8988T (cell line): Measurements from ENCODE around the gene MPST.

ENCODE experiments used
- DNase-seq: peaks from one replicate; pipeline ENCODE4 v3.0.0; 2011

Gene MPST

DNA sequence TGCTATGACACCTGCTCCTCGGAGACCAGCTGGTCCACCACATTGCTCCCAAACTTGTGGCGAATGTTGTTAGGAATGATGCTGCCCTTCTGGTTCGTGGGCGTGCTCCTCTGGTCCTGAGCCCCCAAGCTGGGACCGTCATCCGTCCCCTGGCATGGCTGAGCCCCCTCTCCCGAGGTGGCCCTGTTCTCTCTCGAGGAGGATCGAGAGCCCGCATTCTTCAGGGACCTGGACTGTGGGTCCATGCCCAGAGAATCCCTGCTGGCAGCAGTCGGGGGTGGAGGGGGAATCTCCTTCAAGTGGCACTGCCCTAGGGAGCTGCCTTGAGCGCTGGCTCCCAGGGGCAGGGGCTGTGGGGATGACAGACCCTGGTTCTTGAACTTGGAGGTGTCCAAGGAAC is 17.7 kb upstream of the MPST start:
- no peak for DNase-seq

DNA sequence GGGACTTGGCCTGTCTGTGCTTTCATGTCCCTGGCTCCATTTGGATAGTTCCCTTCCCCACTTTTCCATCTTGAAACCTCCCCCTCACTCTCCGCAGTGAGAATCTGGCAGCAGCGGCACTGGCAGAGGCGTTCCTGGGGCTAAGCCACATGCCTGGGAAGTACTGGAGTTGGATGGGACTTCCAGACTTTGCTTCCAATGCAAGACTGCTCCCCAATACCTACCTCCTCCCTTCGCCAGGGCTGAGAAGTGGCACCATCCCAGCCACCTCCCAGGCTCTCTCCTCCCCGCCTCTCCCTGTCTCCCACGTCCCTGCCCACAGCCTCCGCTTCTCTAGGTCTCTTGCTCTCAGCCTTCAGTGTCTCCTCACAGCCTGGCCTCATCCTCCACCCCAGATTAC is 16.9 kb upstream of the MPST start:
- no peak for DNase-seq

DNA sequence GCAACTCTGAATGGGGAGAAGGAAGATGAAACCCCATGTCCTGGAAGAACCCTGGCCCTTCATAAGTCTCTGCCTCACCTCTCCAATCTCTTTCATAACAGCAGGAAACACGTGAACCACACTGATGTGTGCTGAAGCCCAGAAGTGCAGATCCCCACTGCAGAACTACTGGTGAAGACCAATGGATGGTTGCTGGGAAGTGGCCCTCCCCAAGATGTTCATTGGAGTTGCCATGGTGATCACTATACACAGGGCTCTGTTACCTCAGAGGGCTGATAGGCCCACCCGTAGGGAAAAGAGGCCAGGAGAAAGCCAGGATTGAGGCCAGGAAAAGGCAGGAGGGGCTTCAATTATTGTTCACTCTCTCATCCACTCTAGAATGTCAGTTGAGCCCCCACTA is 11.9 kb upstream of the MPST start:
- no peak for DNase-seq

DNA sequence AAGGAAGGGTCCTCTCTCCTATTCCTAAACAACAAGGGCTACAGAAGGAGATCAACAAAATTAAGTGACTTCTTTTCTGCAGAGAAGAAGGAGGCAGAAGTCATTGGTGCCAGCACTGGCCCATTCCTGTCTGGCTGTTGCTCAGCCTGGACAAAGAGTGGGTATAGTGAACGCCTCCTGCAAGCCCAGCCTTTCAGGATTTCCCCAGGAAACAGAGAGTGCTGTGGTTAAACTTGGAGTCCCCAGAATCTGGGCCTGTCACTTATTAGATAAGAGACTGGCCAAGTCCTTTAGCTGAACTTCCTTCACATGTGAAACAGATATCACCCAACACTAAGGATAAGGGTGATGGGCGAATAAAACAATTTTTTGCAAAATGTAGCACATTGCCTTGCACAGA is 11.2 kb upstream of the MPST start:
- no peak for DNase-seq

DNA sequence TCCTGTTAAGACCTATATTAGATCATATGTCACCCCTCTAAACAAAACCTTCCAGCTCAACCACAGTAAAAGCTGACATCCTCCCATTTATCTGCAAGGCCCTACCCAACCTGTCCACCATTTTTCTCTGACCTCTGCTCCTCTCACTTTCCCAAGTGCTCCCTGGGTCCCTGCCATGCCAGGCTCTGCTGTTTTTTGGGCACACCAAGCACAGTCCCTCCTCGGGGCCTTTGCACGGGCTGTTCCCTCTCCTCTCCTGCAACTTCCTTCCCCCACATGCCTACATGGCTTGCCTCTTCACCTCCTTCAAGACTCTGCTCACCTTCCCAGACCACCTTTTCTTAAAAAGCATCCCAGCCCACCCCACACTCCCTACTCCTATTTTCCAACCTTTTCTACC is 10.1 kb upstream of the MPST start:
- DNase-seq = no peak

DNA sequence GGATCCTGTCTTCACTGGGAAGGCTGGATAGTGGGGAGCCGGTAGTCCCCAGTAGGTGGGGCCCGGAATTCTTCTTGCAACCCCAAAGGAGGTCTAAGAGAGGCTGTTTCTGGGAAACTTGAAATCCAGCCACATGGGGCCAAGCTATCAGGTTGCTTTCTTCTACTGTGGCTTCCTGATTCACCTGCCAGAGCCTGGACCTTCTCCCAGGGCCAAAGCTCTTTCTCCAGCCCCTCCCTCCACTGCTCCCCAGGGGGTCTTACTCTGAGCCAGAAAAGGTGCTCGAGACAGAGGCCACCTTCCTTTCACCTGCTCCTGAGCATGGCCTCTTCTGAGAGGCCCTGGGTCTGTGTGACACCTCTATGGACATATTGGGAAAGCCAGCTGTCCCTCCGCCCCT is 9.4 kb upstream of the MPST start:
- DNase-seq = no peak

DNA sequence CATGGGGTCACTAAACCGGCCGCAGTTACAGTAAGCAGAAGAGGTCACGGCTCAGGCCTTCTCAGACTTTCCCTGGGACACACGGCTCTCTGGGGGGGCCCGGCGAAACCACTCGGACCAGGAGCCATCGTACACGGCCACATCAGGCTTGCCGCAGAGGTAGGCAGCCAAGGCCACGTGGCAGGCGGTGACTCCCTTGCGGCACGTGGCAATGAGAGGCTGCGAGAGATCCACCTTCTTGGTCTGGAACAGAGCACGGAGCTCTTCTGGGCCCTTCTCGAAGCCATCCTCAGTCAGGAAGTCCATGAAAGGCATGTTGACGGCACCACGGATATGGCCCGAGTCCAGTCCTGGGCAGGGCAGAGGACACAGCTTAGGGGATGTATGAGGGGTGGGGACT is 8.6 kb upstream of the MPST start:
- no peak for DNase-seq

DNA sequence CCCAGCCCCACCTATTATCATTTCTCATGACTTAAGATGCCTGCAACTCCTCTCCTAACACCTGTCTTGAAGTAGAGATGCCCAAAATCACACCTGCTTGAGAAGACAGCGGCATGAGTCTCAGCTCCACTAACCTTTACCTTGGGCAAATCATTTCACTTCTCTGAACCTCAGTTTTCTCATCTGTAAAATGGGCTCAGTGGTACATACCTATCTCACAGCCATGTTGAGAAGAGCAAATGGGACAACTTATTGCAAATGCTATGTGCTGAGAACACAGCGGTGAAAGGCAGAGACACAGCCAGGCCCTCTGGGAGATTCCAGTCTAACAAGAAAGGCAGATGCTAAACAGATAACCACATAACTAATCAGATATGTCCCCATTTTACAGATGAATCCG is 8.1 kb upstream of the MPST start:
- DNase-seq = no peak

DNA sequence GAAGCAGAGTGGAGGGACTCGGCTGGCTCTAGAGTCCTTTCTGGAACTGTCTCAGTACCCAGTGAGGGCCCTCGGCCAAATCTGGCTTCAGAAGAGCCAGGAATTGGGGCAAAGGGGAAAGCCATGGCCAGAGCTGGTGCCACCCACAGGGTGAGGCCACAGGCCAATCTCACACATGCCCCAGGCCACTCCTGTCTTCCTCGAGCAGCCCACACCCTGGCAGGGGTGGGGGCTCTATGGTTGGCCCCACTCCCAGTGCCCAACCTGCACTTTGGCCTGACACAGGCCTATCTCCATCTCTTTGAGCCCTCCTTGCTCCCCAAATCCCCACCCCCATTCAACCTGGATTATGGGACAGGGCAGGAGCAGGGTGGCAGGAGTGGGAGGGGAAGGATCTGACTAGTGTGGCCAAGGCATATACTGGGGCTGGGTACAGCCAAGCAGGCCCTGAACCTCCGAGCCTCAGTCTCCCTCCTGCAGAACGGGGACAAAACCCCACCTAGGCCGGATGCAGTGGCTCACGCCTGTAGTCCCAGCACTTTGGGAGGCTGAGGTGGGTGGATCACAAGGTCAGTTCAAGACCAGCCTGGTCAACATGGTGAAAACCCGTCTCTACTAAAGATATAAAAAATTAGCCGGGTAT is 7.2 kb upstream of the MPST start:
- DNase-seq = no peak

DNA sequence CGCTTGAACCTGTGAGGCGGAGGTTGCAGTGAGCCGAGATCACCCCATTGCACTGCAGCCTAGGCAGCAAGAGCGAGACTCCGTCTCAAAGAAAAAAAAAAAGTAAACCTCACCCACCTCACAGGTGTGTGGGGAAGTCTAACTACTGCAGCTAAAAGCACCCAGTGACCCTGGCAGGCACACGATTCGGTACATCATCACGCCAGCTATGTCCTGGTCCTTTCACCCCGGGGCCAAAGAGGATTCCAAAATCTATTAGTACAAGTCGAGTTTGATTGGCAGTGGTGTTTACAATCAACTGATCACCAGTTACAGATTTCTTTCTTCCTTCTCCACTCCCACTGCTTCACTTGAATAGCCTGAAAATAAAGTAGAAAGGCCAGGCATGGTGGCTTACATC is 6.6 kb upstream of the MPST start:
- DNase-seq = no peak

DNA sequence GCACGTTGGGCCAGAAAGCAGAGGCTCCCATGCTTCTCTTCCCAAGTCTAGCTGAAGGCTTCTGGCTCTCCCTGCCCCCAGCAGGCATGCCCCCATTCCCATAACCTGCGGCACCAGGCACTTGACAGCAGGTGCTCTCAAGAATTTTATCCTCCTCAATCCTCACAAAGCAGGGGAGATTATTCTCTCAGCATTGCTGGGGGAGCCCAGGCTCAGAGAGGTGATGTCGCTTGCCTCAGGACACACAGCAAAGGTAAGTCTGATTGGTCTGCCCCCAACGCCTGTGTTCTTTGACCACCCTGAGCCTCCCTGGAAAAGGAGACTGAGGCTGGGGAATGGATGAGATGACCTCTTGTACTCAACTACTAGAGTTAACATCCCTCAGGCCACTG is 5.1 kb upstream of the MPST start:
- no peak for DNase-seq

DNA sequence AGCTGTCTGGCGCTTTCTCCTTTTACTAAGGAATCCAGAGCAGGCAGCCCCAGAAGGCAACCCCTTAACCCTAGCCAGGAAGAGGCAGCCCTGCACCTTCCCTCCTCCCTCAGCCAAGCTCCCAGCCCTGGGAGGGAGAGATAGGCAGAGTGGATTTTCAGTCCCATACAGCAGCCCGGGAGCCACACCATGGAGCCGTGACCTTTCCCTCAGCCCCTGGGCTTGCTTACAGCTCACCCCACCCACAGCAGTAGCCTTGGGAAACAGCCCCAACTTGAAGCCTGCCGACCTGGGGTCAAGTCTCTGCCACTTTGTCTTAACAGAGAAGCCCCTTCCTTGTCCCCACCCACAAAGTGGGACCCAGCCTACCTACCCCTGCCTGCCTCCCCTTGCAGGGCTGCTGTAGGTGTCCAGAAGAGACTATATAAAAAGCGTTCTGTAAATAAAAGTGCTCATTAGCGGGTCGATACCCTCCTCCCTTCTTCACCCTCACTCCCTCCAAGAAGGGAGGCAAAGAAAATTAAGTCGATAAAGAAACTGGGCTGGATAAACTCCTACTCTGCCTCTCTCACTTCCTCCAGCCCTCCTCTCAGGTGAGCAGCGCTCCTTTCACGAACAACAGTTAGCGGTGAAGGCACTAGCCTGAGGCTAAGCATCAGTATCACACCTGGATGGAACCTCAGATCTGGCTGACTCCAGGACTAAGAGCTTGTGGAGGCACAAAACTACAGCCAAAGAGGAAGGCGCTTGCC is 4.5 kb upstream of the MPST start:
- DNase-seq = no peak

DNA sequence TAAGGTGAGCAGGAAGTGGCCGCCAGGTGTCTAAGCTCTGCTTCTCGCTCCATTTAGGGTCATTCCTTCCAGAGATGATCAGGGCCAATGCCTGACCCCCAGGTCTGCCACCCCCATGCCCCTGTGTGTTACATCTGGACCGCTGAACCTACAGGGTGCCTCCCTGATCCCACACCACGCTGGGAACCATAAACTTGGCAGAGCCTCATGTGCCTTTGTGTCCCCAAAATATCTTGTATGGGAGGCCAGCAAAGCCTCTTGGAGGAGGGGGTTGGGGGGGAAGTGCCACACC is 4.0 kb upstream of the MPST start:
- DNase-seq = no peak

DNA sequence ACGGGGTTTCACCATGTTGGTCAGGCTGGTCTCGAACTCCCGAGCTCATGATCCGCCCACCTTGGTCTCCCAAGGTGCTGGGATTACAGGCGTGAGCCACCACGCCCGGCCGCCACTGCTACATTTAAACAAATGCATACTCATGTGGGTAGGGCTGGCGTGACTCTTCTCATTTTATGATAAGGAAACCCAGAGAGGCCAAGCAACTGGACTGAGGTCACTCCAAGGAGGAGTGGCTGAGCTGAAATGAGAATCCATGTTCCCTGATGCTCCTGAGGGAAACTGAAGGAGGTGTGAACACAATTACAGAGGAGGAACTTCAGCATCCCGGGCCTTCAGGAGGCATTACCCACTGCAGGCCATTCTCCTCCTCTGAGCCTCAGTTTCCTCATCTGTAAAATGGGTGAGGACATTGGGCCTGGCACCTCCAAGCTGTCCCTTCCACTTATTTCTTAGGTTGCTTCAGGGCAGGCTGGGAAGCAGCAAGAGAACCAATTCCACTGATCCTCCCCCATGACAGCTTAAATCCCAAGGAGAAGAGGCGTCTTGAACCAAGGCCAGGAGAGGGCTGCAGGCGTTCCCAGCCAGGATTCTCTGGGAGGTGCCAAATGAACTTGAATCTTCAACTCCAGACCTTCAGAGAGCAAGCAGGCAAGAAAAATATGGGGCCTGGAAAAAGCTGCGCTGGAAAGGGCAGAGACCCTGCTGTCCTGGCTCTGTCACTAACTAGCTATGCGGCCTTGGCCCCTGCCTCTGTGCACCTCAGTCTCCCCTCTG is 3.2 kb upstream of the MPST start:
- no peak for DNase-seq

DNA sequence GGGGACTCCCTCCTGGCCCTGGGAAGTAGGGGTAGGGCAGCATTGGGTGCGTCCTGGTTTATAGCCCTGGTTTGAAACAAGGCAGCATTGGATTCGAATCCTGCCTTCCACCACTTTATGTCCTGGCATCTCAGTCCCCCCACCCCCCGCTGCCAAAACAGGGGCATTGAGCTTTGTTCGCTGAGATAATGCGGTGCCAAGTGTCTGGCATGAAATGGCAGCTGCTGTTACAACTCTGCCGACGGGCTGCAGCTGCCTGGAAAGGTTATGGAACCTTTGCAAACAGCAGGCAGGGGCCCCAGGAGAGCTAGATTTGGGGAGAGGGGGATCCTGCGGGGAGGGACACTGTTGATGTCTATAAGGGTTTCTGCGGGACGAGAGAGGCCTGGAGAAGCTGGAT is 2.2 kb upstream of the MPST start:
- DNase-seq = no peak

DNA sequence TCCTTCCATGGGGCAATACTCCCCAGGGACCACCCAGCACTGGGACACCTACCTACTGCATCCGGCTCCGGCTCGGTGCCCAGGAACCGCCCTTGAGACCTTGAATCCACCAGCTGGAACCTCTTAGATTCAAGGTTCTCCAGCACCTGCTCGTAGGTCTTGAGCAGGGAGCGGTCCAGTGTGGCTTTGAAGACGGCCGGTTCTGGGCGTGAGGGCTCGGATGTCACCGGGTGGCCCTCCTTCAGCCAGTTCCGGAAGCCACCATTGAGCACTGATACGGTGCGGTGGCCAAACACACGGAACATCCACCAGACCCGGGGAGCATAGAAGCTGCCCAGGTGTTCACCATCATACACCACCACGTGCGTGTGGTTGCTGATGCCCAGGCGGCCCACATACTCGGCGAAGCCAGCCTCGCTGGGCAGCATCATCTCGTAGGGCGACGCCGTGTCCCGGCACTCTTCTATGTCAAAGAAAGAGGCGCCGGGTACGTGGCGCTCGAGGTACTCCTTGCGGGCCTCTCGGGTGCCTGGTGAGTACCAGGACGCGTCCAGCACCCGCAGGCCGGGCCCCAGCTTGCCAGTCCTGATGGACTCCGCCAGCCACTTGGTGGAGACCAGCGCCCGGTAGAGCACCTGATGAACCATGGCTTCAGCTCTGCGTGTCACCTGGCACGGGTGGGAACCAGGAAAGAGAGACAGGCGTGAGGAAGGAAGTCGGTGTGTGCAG is 1.3 kb upstream of the MPST start:
- DNase-seq = no peak

DNA sequence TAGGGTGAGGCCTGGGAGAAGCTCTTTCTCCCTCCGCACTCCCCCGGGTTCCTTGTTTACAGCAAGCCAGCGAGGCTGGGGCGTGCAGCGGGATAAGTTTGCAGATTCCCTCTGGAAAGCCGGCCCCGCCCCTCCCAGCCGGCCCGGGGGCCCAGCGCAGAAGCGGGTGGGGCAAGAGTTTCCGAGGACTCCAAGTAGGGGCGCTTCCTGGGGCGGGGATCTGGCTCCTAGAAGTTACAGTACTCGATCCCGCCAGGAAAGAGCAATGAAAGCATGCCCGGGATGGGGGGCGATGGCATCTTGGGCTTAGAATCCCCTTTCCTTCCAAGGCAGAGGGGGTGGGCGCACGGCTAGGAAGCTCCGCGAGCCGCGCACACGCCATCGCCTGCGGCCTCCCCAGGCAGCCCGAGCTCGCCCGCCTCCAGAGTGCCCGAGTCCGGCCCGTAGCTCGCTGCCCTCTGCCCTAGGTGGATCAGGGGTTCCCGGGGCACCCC is 680 bp upstream of the MPST start:
- DNase-seq = no peak

DNA sequence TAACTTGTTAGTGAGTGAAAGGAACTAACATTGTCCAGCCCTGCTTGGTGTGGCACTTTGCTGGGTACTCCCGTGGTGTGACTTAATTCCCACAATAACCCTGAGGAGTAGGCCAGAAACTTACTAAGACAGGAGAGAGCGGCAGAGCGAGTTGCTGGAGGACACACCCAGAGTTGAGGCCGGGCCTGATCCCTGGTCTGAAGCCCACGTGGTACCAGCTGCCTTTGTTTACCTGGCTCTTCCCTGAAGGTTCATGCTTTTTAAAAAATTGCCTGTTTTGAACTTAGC is 594 bp downstream of the MPST start:
- DNase-seq = no peak

DNA sequence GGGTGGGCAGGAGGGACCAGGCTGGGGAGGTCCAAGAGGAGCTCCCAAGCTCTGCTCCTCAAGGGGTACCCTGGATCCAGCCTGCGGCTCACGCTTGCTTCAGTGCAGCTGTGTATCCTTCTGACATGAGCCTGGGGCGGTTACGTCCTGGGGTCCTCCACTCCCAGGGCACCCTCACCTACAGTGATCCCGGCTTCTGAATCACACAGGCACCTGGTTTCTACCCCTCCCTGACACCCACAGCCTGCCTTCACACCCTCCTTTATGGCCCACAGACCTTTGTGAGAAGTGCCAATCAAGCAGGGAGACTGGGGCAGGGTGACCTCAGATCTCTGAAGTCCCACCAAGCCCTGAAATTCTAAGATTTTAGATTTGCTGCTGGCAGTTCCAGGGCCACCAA is 1.5 kb downstream of the MPST start:
- no peak for DNase-seq

DNA sequence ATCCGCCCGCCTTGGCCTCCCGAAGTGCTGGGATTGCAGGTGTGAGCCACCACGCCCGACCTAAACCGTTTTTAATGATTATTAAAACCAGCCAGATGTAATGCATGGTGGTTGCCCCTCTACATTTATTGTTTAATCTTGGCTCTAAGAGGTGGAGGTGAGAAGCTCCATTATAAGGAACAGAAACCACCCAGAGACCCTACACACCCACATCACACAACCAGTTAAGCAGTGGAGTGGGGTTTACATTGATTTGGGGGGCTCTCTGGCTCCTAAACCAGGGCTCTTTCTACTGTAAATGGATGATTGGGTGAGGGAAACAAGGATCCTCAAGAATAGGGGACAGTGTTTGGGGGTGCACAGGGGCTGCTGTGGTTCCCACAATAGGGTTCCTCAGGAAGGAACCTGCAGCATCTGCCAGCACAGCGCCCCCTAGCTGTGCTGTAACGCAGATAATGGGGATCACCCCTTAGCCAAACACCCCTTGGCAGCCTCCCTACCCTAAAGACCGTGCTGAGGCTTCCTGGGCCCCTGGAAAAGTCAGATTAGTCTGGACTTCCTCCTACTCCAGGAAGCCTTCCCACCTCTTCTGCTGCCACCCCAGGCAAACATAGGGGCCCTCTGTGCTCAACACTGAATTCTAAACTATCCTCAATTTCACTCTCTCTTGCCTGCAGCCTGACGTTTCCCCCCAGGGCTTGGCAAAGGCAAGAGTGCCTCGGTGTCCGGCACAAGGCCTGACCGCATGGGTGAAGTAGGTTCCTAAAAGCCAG is 2.4 kb downstream of the MPST start:
- no peak for DNase-seq

DNA sequence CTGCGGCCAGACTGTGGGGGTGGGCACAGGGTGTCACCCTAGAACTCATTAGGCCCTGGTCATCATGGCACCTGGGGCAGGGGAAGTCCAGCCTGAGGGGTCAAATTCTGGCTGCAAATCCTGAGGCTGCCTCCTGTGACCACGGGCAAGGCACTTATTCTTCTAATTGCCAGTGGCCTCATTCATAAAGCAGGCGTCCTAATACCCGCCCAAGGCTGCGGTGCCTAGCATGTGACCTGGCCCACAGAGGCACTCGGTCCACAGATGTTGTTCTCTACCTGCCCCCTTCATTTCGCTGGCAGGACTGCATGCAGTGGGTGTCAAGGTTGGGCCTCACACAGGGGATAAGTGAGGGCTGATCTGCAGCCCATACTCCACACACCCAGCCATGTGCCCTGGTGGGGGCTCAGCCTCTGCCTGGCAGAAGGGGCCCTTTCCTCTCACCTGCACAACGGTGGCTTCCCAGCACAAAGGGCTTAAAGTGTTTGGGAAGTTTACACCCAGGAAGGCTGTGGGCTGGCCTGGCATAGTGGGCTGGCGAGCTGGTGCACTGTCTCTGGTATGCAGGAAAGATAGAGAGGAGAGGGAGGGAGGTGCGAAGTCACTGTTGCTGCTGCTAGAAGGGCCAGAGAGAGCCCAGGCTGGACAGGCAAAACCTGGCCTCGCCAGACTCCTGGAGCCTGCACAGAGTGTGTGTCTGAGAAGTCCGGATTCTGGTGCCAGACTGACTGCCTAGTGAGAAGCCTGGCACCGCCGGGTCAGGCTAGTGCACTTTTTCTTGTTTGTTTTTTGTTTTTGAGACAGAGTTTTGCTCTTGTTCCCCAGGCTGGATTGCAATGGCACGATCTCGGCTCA is 3.2 kb downstream of the MPST start:
- DNase-seq = no peak

DNA sequence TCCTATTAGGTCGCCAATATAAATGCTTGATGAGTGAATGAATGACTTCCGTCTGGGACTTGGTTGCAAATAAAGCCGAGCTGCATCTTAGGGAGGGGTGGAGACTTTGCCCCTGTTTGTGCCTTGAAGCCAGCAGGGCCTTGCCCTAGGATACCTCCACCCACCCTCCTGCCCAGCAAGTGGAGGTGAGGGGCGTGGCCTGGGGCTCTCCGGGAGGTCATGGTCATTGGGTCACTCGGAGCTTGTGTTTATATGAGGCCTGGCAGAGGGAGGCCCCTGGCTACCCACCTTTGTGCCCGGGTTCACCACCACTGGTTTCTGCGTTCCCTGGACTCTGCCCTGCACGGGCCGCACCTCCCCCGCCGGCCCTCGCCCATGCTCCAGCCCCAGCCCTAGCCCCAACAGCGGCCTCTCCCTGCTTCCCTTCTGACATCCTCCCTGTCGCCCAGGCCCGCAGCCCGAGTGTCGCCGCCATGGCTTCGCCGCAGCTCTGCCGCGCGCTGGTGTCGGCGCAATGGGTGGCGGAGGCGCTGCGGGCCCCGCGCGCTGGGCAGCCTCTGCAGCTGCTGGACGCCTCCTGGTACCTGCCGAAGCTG is 4.3 kb downstream of the MPST start:
- no peak for DNase-seq
